ENCODE measurements around the gene PTPRN2.

PTPRN2 gene

GRCh38 chr7:158098125-158099030 is 489.2 kb downstream of the PTPRN2 start:
- no peaks in the 10 kb centered on the region for H3K27me3 ChIP-seq (ENCODE audit: control insufficient read depth in 2 of 2, insufficient read depth in 2 of 2, low read length in 2 of 2)
- no peaks in the 10 kb centered on the region for H3K4me1 ChIP-seq (ENCODE audit: control insufficient read depth in 2 of 2, insufficient read depth in 2 of 2, low read length in 2 of 2)
- no peak overlapping the region for H3K9ac ChIP-seq (ENCODE audit: low read depth in 1 of 2, low read length in 2 of 2)
- H3K36me3 ChIP-seq (ENCODE audit: control insufficient read depth in 2 of 2, insufficient read depth in 2 of 2, low read length in 2 of 2), result no peaks in the 10 kb centered on the region
- no peaks in the 10 kb centered on the region for H3K9me3 ChIP-seq (ENCODE audit: control insufficient read depth in 2 of 2, low read length in 2 of 2)
- H3K4me3 ChIP-seq (ENCODE audit: low read length in 2 of 2), result no peak overlapping the region
- H3K27ac ChIP-seq (ENCODE audit: low read depth in 2 of 2, low read length in 2 of 2), result no peak overlapping the region

GRCh38 chr7:158097453-158098124 is 490.0 kb downstream of the PTPRN2 start:
- H3K9ac ChIP-seq (ENCODE audit: low read depth in 1 of 2, low read length in 2 of 2), result no peak overlapping the region
- no peak overlapping the region for H3K4me3 ChIP-seq (ENCODE audit: low read length in 2 of 2)
- no peaks in the 10 kb centered on the region for H3K27me3 ChIP-seq (ENCODE audit: control insufficient read depth in 2 of 2, insufficient read depth in 2 of 2, low read length in 2 of 2)
- H3K9me3 ChIP-seq (ENCODE audit: control insufficient read depth in 2 of 2, low read length in 2 of 2), result no peaks in the 10 kb centered on the region
- no peaks in the 10 kb centered on the region for H3K4me1 ChIP-seq (ENCODE audit: control insufficient read depth in 2 of 2, insufficient read depth in 2 of 2, low read length in 2 of 2)
- no peaks in the 10 kb centered on the region for H3K36me3 ChIP-seq (ENCODE audit: control insufficient read depth in 2 of 2, insufficient read depth in 2 of 2, low read length in 2 of 2)
- no peak overlapping the region for H3K27ac ChIP-seq (ENCODE audit: low read depth in 2 of 2, low read length in 2 of 2)

DNA sequence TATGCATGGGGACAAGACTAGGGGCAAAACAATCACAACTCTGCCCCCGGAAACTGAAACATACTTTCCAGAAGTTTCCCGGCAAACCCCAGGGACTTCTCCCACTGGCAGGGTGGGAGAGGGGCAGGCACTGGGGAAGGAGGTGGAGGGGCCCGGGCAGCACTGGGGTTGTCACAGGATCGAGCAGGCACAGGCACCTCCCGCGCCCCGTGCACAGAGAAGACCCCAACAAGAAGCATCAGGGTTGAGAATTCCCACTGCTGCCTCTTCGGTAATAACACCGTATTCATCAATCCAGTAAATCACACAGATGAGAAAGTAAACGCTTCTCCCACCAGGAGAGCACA is 490.5 kb downstream of the PTPRN2 start:
- no peak overlapping the region for H3K9ac ChIP-seq (ENCODE audit: low read depth in 1 of 2, low read length in 2 of 2)
- no peak overlapping the region for H3K4me3 ChIP-seq (ENCODE audit: low read length in 2 of 2)
- no peaks in the 10 kb centered on the region for H3K9me3 ChIP-seq (ENCODE audit: control insufficient read depth in 2 of 2, low read length in 2 of 2)
- no peak overlapping the region for H3K27ac ChIP-seq (ENCODE audit: low read depth in 2 of 2, low read length in 2 of 2)
- no peaks in the 10 kb centered on the region for H3K36me3 ChIP-seq (ENCODE audit: control insufficient read depth in 2 of 2, insufficient read depth in 2 of 2, low read length in 2 of 2)
- H3K27me3 ChIP-seq (ENCODE audit: control insufficient read depth in 2 of 2, insufficient read depth in 2 of 2, low read length in 2 of 2), result no peaks in the 10 kb centered on the region
- no peaks in the 10 kb centered on the region for H3K4me1 ChIP-seq (ENCODE audit: control insufficient read depth in 2 of 2, insufficient read depth in 2 of 2, low read length in 2 of 2)

DNA sequence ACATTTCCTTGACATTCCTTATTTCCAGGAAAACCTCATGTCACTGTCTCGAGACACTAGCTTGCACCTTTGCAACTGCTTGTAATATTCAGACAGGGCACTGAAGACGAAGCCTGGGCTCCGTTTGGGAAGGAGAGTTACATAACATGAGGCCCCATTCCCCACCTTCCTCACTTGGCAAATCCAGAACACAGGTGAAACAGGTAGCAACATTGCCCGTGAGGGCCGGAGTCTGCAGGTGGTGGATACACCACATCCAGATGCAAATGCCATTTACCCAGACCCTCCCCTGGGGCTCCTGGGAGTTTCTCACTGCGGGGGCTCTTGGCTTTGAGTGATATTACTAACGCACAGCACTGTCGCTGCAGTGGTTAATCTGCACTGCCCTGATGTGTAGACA is 491.0 kb downstream of the PTPRN2 start:
- H3K9ac ChIP-seq (ENCODE audit: low read depth in 1 of 2, low read length in 2 of 2), result no peak overlapping the region
- H3K36me3 ChIP-seq (ENCODE audit: control insufficient read depth in 2 of 2, insufficient read depth in 2 of 2, low read length in 2 of 2), result no peaks in the 10 kb centered on the region
- H3K9me3 ChIP-seq (ENCODE audit: control insufficient read depth in 2 of 2, low read length in 2 of 2), result no peaks in the 10 kb centered on the region
- no peaks in the 10 kb centered on the region for H3K27me3 ChIP-seq (ENCODE audit: control insufficient read depth in 2 of 2, insufficient read depth in 2 of 2, low read length in 2 of 2)
- H3K4me1 ChIP-seq (ENCODE audit: control insufficient read depth in 2 of 2, insufficient read depth in 2 of 2, low read length in 2 of 2), result no peaks in the 10 kb centered on the region
- no peak overlapping the region for H3K4me3 ChIP-seq (ENCODE audit: low read length in 2 of 2)
- H3K27ac ChIP-seq (ENCODE audit: low read depth in 2 of 2, low read length in 2 of 2), result no peak overlapping the region

DNA sequence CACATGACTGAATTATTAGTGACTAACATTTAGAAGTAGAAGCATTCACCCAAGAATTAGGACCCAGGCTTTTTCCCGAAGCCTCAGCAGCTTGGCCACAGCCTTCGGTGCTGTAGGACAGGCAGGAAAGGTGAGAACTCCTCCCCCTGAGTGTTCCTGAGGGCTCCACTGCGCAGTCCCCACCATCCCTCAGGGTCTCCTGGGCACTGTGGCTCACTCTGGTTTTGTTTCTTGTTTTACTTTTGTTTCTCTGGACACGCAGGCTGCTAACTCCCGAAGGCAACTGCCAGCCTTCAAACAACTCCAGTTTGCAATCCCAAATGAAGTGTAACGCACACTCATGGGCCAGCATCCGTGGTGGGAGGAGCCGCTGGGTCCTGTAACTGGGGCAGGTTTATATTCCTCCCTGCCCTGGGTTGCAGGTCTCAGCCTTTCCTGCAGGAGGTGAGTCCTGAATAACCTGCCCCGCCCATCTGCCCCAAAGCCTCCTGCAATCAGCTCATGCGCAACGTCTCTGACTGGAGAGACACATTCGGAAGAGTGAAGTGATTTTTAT is 492.9 kb downstream of the PTPRN2 start:
- H3K4me3 ChIP-seq (ENCODE audit: low read length in 2 of 2), result no peak overlapping the region
- no peak overlapping the region for H3K27ac ChIP-seq (ENCODE audit: low read depth in 2 of 2, low read length in 2 of 2)
- no peaks in the 10 kb centered on the region for H3K27me3 ChIP-seq (ENCODE audit: control insufficient read depth in 2 of 2, insufficient read depth in 2 of 2, low read length in 2 of 2)
- no peaks in the 10 kb centered on the region for H3K9me3 ChIP-seq (ENCODE audit: control insufficient read depth in 2 of 2, low read length in 2 of 2)
- H3K9ac ChIP-seq (ENCODE audit: low read depth in 1 of 2, low read length in 2 of 2), result no peak overlapping the region
- no peaks in the 10 kb centered on the region for H3K36me3 ChIP-seq (ENCODE audit: control insufficient read depth in 2 of 2, insufficient read depth in 2 of 2, low read length in 2 of 2)
- H3K4me1 ChIP-seq (ENCODE audit: control insufficient read depth in 2 of 2, insufficient read depth in 2 of 2, low read length in 2 of 2), result no peaks in the 10 kb centered on the region

- H3K27me3 ChIP-seq (ENCODE audit: control insufficient read depth in 2 of 2, insufficient read depth in 2 of 2, low read length in 2 of 2), result no peaks in the 10 kb centered on the region
- no peak overlapping the region for H3K27ac ChIP-seq (ENCODE audit: low read depth in 2 of 2, low read length in 2 of 2)
- H3K4me3 ChIP-seq (ENCODE audit: low read length in 2 of 2), result no peak overlapping the region
- no peaks in the 10 kb centered on the region for H3K9me3 ChIP-seq (ENCODE audit: control insufficient read depth in 2 of 2, low read length in 2 of 2)
- no peaks in the 10 kb centered on the region for H3K4me1 ChIP-seq (ENCODE audit: control insufficient read depth in 2 of 2, insufficient read depth in 2 of 2, low read length in 2 of 2)
- no peak overlapping the region for H3K9ac ChIP-seq (ENCODE audit: low read depth in 1 of 2, low read length in 2 of 2)
- H3K36me3 ChIP-seq (ENCODE audit: control insufficient read depth in 2 of 2, insufficient read depth in 2 of 2, low read length in 2 of 2), result no peaks in the 10 kb centered on the region
These were observed 493.6 kb downstream of the PTPRN2 start for GRCh38 chr7:158094046-158094445.

GRCh38 chr7:158093156-158093796 is 494.3 kb downstream of the PTPRN2 start:
- H3K9ac ChIP-seq (ENCODE audit: low read depth in 1 of 2, low read length in 2 of 2), result no peak overlapping the region
- no peaks in the 10 kb centered on the region for H3K9me3 ChIP-seq (ENCODE audit: control insufficient read depth in 2 of 2, low read length in 2 of 2)
- no peak overlapping the region for H3K4me3 ChIP-seq (ENCODE audit: low read length in 2 of 2)
- no peaks in the 10 kb centered on the region for H3K36me3 ChIP-seq (ENCODE audit: control insufficient read depth in 2 of 2, insufficient read depth in 2 of 2, low read length in 2 of 2)
- no peaks in the 10 kb centered on the region for H3K27me3 ChIP-seq (ENCODE audit: control insufficient read depth in 2 of 2, insufficient read depth in 2 of 2, low read length in 2 of 2)
- no peaks in the 10 kb centered on the region for H3K4me1 ChIP-seq (ENCODE audit: control insufficient read depth in 2 of 2, insufficient read depth in 2 of 2, low read length in 2 of 2)
- H3K27ac ChIP-seq (ENCODE audit: low read depth in 2 of 2, low read length in 2 of 2), result no peak overlapping the region

- Histone ChIP-seq H3K4me3 (ENCODE audit: low read length in 2 of 2) (no peak overlapping the region), H3K9ac (ENCODE audit: low read depth in 1 of 2, low read length in 2 of 2) (no peak overlapping the region), H3K36me3 (ENCODE audit: control insufficient read depth in 2 of 2, insufficient read depth in 2 of 2, low read length in 2 of 2) (no peaks in the 10 kb centered on the region), H3K4me1 (ENCODE audit: control insufficient read depth in 2 of 2, insufficient read depth in 2 of 2, low read length in 2 of 2) (no peaks in the 10 kb centered on the region), H3K9me3 (ENCODE audit: control insufficient read depth in 2 of 2, low read length in 2 of 2) (no peaks in the 10 kb centered on the region), H3K27ac (ENCODE audit: low read depth in 2 of 2, low read length in 2 of 2) (no peak overlapping the region), H3K27me3 (ENCODE audit: control insufficient read depth in 2 of 2, insufficient read depth in 2 of 2, low read length in 2 of 2) (no peaks in the 10 kb centered on the region)
These were observed 500.4 kb downstream of the PTPRN2 start for GRCh38 chr7:158087196-158087595.

- Histone ChIP-seq H3K4me3 (ENCODE audit: low read length in 2 of 2) (no peak overlapping the region), H3K9me3 (ENCODE audit: control insufficient read depth in 2 of 2, low read length in 2 of 2) (no peaks in the 10 kb centered on the region), H3K27me3 (ENCODE audit: control insufficient read depth in 2 of 2, insufficient read depth in 2 of 2, low read length in 2 of 2) (no peaks in the 10 kb centered on the region), H3K27ac (ENCODE audit: low read depth in 2 of 2, low read length in 2 of 2) (no peak overlapping the region), H3K9ac (ENCODE audit: low read depth in 1 of 2, low read length in 2 of 2) (no peak overlapping the region), H3K4me1 (ENCODE audit: control insufficient read depth in 2 of 2, insufficient read depth in 2 of 2, low read length in 2 of 2) (no peaks in the 10 kb centered on the region), H3K36me3 (ENCODE audit: control insufficient read depth in 2 of 2, insufficient read depth in 2 of 2, low read length in 2 of 2) (no peaks in the 10 kb centered on the region)
These were observed 501.6 kb downstream of the PTPRN2 start for GRCh38 chr7:158085741-158086695.
